ENCODE results near the gene AAGAB.
"Not testable (repeated sequence)": the region's sequence is repeated elsewhere in the genome, so short reads cannot be mapped to it uniquely, and the experiment has no call there.

AAGAB gene

DNA sequence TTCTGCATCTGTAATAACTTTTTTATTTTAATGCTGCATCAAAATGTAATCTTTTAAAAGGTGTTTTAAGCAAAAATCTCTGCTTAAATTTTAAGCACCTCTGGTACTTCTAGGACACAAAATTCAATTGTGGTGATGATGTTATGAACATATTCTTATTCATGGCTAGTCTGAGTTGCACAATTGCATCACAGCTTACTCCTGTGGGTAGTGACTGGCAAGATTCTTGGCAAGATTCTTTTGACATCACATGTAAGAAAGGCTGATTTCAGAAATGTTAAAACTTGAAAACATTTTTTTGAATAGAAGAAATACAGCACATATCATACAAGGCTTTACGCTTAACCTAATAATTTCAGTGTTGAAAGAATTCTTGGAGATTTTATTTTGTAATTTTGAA lies 35.9 kb upstream of the AAGAB start:
- Histone ChIP-seq H3K27ac (no peak overlapping the region), H3K4me3 (ENCODE audit: low read depth, low read length) (no peak overlapping the region), H3K27me3 (ENCODE audit: insufficient read depth, low read depth, severe bottlenecking) (no peaks in the 10 kb centered on the region), H3K36me3 (no peaks in the 10 kb centered on the region), H3K9me3 (ENCODE audit: severe bottlenecking) (no peaks in the 10 kb centered on the region)
- TF ChIP-seq, protein P1, sequence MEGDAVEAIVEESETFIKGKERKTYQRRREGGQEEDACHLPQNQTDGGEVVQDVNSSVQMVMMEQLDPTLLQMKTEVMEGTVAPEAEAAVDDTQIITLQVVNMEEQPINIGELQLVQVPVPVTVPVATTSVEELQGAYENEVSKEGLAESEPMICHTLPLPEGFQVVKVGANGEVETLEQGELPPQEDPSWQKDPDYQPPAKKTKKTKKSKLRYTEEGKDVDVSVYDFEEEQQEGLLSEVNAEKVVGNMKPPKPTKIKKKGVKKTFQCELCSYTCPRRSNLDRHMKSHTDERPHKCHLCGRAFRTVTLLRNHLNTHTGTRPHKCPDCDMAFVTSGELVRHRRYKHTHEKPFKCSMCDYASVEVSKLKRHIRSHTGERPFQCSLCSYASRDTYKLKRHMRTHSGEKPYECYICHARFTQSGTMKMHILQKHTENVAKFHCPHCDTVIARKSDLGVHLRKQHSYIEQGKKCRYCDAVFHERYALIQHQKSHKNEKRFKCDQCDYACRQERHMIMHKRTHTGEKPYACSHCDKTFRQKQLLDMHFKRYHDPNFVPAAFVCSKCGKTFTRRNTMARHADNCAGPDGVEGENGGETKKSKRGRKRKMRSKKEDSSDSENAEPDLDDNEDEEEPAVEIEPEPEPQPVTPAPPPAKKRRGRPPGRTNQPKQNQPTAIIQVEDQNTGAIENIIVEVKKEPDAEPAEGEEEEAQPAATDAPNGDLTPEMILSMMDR (IDR thresholded peaks at IDR 0.05; ENCODE audit: low read depth, low read length), result no peak
- DNase-seq, result no peak

DNA sequence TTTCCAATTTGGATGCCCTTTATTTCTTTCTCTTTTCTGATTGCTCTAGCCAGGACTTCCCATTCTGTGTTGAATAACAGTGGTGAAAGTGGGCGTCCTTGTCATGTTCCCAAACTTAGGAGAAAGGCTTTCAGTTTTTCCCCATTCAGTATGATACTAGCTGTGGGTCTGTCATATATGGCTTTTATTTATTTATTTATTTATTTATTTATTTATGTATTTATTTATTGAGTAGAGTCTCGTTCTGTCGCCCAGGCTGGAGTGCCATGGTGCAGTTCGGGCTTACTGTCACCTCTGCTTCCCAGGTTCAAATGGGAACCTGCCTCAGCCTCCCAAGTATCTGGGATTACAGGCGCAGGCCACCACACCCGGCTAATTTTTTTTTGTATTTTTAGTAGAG lies 31.9 kb upstream of the AAGAB start:
- not testable (repeated sequence) for H3K4me3 ChIP-seq (ENCODE audit: low read depth, low read length); H3K36me3 ChIP-seq; H3K27me3 ChIP-seq (ENCODE audit: insufficient read depth, low read depth, severe bottlenecking); DNase-seq; H3K27ac ChIP-seq; H3K9me3 ChIP-seq (ENCODE audit: severe bottlenecking)

DNA sequence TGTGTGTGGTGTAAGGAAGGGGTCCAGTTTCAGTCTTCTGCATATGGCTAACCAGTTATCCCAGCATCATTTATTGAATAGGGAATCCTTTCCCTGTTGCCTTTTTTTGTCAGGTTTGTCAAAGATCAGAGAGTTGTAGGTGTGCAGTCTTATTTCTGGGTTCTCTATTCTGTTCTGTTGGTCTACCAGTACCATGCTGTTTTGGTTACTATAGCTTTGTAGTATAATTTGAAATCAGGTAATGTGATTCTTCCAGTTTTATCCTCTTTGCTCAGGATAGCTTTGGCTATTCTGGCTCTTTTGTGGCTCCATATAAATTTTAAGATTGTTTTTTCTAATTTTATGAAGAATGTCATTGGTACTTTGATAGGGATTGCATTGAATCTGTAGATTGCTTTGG lies 31.2 kb upstream of the AAGAB start:
- H3K27me3 ChIP-seq (ENCODE audit: insufficient read depth, low read depth, severe bottlenecking); H3K27ac ChIP-seq; H3K36me3 ChIP-seq; DNase-seq; H3K9me3 ChIP-seq (ENCODE audit: severe bottlenecking); H3K4me3 ChIP-seq (ENCODE audit: low read depth, low read length): not testable (repeated sequence)

DNA sequence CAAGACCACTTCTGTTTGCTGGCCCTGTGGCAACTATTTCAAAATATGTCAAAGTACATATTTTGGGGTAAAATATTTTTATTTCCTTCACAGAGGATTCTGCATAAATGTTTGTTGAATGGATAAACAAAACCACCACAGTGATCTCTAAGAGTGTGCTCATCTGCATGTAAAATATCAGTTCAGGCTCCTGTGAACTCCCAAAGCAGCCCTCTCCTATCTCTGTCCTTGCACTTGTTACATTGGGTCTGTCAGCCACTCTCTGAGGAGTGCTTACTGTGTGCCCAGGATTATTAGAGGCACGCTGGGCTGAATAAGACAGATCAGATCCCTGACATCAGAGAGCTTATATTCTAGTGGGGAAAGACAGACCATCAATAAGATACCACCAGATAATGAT lies 27.3 kb upstream of the AAGAB start:
- no peaks in the 10 kb centered on the region for H3K9me3 ChIP-seq (ENCODE audit: severe bottlenecking)
- TF ChIP-seq, protein P1 (IDR thresholded peaks at IDR 0.05; ENCODE audit: low read depth, low read length), result no peak
- no peak for DNase-seq
- H3K27ac ChIP-seq, result no peak overlapping the region
- H3K27me3 ChIP-seq (ENCODE audit: insufficient read depth, low read depth, severe bottlenecking), result no peaks in the 10 kb centered on the region
- no peak overlapping the region for H3K4me3 ChIP-seq (ENCODE audit: low read depth, low read length)
- no peaks in the 10 kb centered on the region for H3K36me3 ChIP-seq

DNA sequence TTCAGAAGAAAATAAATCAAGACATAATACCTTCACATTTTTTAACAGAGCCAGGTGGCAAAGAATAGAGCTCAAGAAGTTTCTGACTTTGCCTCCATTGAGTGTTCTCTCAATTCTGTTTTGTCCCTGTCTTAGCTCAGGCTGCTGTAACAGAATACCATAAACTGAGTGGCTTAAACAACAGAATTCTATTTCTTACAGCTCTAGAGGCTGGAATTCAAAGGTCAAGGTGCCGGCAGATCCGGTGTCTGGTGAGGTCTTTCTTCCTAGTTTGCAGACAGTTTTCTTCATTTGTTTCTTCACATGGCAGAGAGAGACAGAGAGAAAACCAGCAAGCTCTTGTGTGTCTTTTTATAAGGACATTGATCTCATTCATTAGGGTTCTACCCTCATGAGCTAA lies 25.8 kb upstream of the AAGAB start:
- Histone ChIP-seq H3K36me3 (no peaks in the 10 kb centered on the region), H3K9me3 (ENCODE audit: severe bottlenecking) (no peaks in the 10 kb centered on the region), H3K27me3 (ENCODE audit: insufficient read depth, low read depth, severe bottlenecking) (no peaks in the 10 kb centered on the region), H3K4me3 (ENCODE audit: low read depth, low read length) (no peak overlapping the region), H3K27ac (no peak overlapping the region)
- DNase-seq, result no peak
- TF ChIP-seq, protein P1 (IDR thresholded peaks at IDR 0.05; ENCODE audit: low read depth, low read length), result no peak

DNA sequence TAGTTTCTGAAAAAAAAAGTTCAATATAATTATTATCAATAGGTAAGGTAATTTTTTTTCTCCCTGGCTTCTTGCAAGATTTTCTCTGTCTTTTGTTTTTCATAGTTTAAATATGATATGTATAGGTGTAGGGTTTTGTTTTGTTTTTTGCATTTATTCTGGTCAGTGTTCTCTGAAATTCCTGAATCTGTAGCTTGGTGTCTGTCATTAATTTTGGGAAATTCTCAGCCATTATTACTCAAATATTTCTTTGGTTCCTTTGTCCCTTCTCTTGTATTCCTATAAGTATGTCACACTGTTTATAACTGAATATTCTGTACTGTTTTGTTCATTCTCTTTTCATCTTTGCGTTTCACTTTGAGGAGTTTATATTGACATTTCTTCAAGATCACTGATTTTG lies 22.2 kb upstream of the AAGAB start:
- H3K9me3 ChIP-seq (ENCODE audit: severe bottlenecking), result no peaks in the 10 kb centered on the region
- H3K36me3 ChIP-seq, result no peaks in the 10 kb centered on the region
- TF ChIP-seq, protein P1 (IDR thresholded peaks at IDR 0.05; ENCODE audit: low read depth, low read length), result no peak

DNA sequence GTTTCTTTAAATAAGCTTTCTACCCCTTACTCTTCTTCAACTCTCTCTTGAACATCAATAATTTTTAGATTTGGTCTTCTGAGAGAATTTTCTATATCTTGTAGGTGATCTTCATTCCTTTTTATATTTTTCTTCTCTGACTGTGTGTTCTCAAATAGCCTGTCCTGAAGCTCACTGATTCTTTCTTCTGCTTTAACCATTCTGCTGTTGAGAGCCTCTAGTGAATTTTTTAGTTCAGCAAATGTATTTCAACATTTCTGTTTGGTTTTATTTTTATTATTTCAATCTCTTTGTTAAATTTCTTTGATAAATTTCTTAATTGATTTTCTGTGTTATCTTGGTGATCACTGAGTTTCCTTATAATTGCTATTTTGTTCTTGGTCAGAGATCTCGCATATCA lies 19.8 kb upstream of the AAGAB start:
- Histone ChIP-seq H3K36me3 (no peaks in the 10 kb centered on the region), H3K9me3 (ENCODE audit: severe bottlenecking) (no peaks in the 10 kb centered on the region), H3K27me3 (ENCODE audit: insufficient read depth, low read depth, severe bottlenecking) (no peaks in the 10 kb centered on the region), H3K4me3 (ENCODE audit: low read depth, low read length) (no peak overlapping the region), H3K27ac (no peak overlapping the region)
- TF ChIP-seq, protein P1 (IDR thresholded peaks at IDR 0.05; ENCODE audit: low read depth, low read length), result no peak
- no peak for DNase-seq

More for the DNA sequence above, 22.2 kb upstream of the AAGAB start:
- Histone ChIP-seq H3K4me3 (ENCODE audit: low read depth, low read length) (no peak overlapping the region), H3K27me3 (ENCODE audit: insufficient read depth, low read depth, severe bottlenecking) (no peaks in the 10 kb centered on the region), H3K27ac (no peak overlapping the region)
- no peak for DNase-seq
